Neural cell (in vitro differentiated cells): Measurements from ENCODE around the gene ST6GALNAC1. TPM values are rescaled to one million over a fixed set of nuclear protein-coding genes. Genes with fewer than 3 reads are reported as not detected.

ENCODE experiments used
- H2AFZ ChIP-seq: fragments of 200-600, 300-800 bp; sonication (generic), shearing (Covaris generic); 2 replicates; pipeline ENCODE4 v1.6.0; 2014; ENCODE audit warnings: low read depth, mild to moderate bottlenecking, antibody characterized with exemption, low read length, moderate library complexity
- H3F3A ChIP-seq: fragments of 200-600 bp; shearing (Covaris generic); 2 replicates; pipeline ENCODE4 v1.6.1; 2016; ENCODE audit warnings: mild to moderate bottlenecking, moderate library complexity, mixed read lengths, antibody characterized with exemption, low read length; ENCODE audit not compliant: insufficient read depth, poor library complexity, severe bottlenecking
- H3K27ac ChIP-seq: fragments of 200-600, 300-800 bp; sonication (generic), shearing (Covaris generic); 2 replicates; pipeline ENCODE4 v1.5.1; 2014; ENCODE audit warnings: mild to moderate bottlenecking, low read length, moderate library complexity
- H3K27me3 ChIP-seq: fragments of 300-800, 200-600 bp; sonication (generic), shearing (Covaris generic); 2 replicates; pipeline ENCODE4 v1.6.0; 2014; ENCODE audit warnings: mild to moderate bottlenecking, low read depth, low read length, moderate library complexity; ENCODE audit not compliant: insufficient read depth
- H3K36me3 ChIP-seq: fragments of 300-800, 200-600 bp; sonication (generic), shearing (Covaris generic); 2 replicates; pipeline ENCODE4 v1.5.1; 2014; ENCODE audit warnings: mild to moderate bottlenecking, antibody characterized with exemption, low read length, moderate library complexity; ENCODE audit not compliant: insufficient read depth
- H3K4me2 ChIP-seq: fragments of 300-800, 200-600 bp; sonication (generic), shearing (Covaris generic); 2 replicates; pipeline ENCODE4 v1.6.0; 2014; ENCODE audit warnings: mild to moderate bottlenecking, low read length
- H3K4me3 ChIP-seq: fragments of 300-800, 200-600 bp; sonication (generic), shearing (Covaris generic); 2 replicates; pipeline ENCODE4 v1.5.1; 2014; ENCODE audit warnings: mild to moderate bottlenecking, low read length, moderate library complexity
- H3K79me2 ChIP-seq: fragments of 200-600 bp; shearing (Covaris generic); replicated peaks from 2 replicates; pipeline ENCODE4 v1.6.0; 2014; ENCODE audit warnings: mild to moderate bottlenecking, low read length, moderate library complexity; ENCODE audit not compliant: insufficient read depth
- H3K9ac ChIP-seq: fragments of 300-800, 200-600 bp; sonication (generic), shearing (Covaris generic); 2 replicates; pipeline ENCODE4 v1.6.1; 2016; ENCODE audit warnings: mild to moderate bottlenecking, low read length, mixed read lengths
- H3K9me2 ChIP-seq: fragments of 200-600 bp; shearing (Covaris generic); 2 replicates; pipeline ENCODE4 v1.6.1; 2016; ENCODE audit warnings: mild to moderate bottlenecking, low read length, mixed read lengths; ENCODE audit not compliant: insufficient read depth
- H3K9me3 ChIP-seq: fragments of 200-600, 300-800 bp; sonication (generic), shearing (Covaris generic); 2 replicates; pipeline ENCODE4 v1.6.1; 2016; ENCODE audit warnings: mild to moderate bottlenecking, mixed run types, low read length, moderate library complexity, mixed read lengths
- H4K20me1 ChIP-seq: fragments of 200-600 bp; shearing (Covaris generic); 2 replicates; pipeline ENCODE4 v1.6.1; 2016; ENCODE audit warnings: mild to moderate bottlenecking, mixed run types; ENCODE audit not compliant: insufficient read depth
- CTCF ChIP-seq: fragments of 450-650 bp; IDR thresholded peaks from 2 replicates; pipeline ENCODE4 v1.5.1; 2014; ENCODE audit warnings: antibody characterized with exemption, mild to moderate bottlenecking, moderate library complexity; ENCODE audit not compliant: poor library complexity, severe bottlenecking
- EP300 ChIP-seq: fragments of 450-650 bp; conservative IDR thresholded peaks from 2 replicates; pipeline ENCODE4 v1.6.1; 2014; ENCODE audit warnings: antibody characterized with exemption, mild to moderate bottlenecking, moderate library complexity; ENCODE audit not compliant: poor library complexity, severe bottlenecking
- EZH2 ChIP-seq: fragments of 200-600, 300-800 bp; shearing (Covaris generic), sonication (generic); IDR thresholded peaks from 2 replicates; pipeline ENCODE4 v1.6.1; 2014; ENCODE audit warnings: antibody characterized with exemption, low read length, borderline replicate concordance, mild to moderate bottlenecking; ENCODE audit not compliant: insufficient read depth, poor library complexity, severe bottlenecking
- MXI1 ChIP-seq: fragments of 450-650 bp; conservative IDR thresholded peaks from 2 replicates; pipeline ENCODE4 v1.6.1; 2014; ENCODE audit warnings: antibody characterized with exemption, mild to moderate bottlenecking; ENCODE audit not compliant: poor library complexity, severe bottlenecking
- POLR2AphosphoS5 ChIP-seq: IDR thresholded peaks from 2 replicates; pipeline ENCODE4 v1.6.1; 2012
- RAD21 ChIP-seq: fragments of 450-650 bp; conservative IDR thresholded peaks from 2 replicates; pipeline ENCODE4 v1.6.1; 2014; ENCODE audit warnings: antibody characterized with exemption, mild to moderate bottlenecking, moderate library complexity
- REST ChIP-seq: IDR thresholded peaks from 2 replicates; pipeline ENCODE4 v1.6.1; 2012; ENCODE audit warnings: borderline replicate concordance
- SMC3 ChIP-seq: fragments of 450-650 bp; conservative IDR thresholded peaks from 2 replicates; pipeline ENCODE4 v1.6.1; 2014; ENCODE audit warnings: antibody characterized with exemption, mild to moderate bottlenecking, moderate library complexity; ENCODE audit not compliant: poor library complexity
- TAF1 ChIP-seq: IDR thresholded peaks from 2 replicates; pipeline ENCODE4 v1.6.1; 2012; ENCODE audit warnings: low read depth
- polyA plus RNA-seq: library from polyadenylated mRNA; depleted of rRNA; stranded (reverse); fragments of >200 nt; gene quantifications from 2 replicates; pipeline ENCODE4 v1.2.3, GENCODE V29; 2014

Gene ST6GALNAC1
- polyA plus RNA-seq, 1 donor from 2014 or later: not detected

DNA sequence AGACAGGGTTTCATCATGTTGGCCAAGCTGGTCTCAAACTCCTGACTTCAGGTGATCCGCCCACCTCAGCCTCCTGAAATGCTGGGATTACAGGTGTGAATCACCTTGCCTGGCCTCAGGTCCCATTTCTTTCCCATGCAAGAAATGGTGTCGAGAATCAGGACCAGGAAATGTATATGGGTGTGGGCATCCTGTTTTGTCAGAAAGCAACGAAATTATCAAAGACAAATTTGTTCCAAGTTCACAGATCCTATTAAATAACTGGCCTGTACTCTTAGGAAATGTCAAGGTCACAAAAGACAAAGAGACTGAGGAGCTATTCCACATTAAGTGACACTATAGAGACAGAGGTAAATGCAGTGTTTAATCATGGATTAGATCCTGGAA, 17.1 kb upstream of the ST6GALNAC1 start:
- Histone ChIP-seq H3K79me2 (no peaks in the 10 kb centered on the region), H2AFZ (no peak overlapping the region), H3F3A (no peaks in the 10 kb centered on the region), H3K4me3 (no peak overlapping the region), H3K9me3 (no peaks in the 10 kb centered on the region), H3K27me3 (no peaks in the 10 kb centered on the region), H3K9me2 (no peaks in the 10 kb centered on the region), H3K9ac (no peak overlapping the region), H4K20me1 (no peaks in the 10 kb centered on the region), H3K36me3 (no peaks in the 10 kb centered on the region), H3K4me2 (no peak overlapping the region), H3K27ac (no peak overlapping the region)
- TF ChIP-seq POLR2AphosphoS5: no peak

DNA sequence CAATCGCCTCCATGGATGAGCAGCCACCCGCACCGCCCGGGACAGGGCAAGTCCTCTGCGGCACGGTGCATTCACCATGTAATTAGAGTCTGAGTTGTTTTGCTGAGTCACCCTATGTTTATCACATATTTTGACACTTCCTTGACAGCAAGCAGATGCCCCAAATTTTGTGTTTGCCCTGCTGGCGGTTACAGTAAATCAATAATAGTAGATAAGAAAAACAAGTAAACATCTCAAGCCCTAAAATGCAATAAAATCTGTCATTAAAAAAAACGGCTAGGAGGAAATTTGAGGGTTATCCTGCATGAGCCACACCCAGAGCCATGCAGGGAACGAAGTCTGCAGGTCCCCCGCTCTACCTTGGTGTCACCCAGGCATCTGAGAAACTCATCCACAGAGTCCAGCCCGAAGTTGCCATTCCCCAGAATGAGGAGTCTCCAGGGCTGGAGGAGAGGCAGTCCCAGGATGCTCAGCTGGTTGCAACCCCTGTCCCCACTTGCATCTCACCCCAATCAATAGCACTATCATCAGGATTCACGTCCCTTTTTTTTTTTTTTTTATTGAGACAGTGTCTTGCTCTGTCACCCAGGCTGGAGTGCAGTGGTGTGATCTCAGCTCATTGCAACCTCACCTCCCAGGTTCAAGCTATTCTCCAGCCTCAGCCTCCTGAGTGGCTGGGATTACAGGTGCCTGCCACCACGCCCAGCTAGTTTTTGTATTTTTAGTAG, 16.5 kb upstream of the ST6GALNAC1 start:
- TF ChIP-seq EP300 (no peak), EZH2 (no peak), MXI1 (no peak), POLR2AphosphoS5 (no peak), TAF1 (no peak), RAD21 (no peak), REST (no peak), SMC3 (no peak), CTCF (no peak)
- no peak overlapping the region for H2AFZ ChIP-seq

More for the DNA sequence above, 16.5 kb upstream of the ST6GALNAC1 start:
- Histone ChIP-seq H4K20me1 (no peaks in the 10 kb centered on the region), H3K79me2 (no peaks in the 10 kb centered on the region), H3K27ac (no peak overlapping the region), H3K9ac (no peak overlapping the region), H3K4me3 (no peak overlapping the region), H3K4me2 (no peak overlapping the region), H3K27me3 (no peaks in the 10 kb centered on the region), H3K9me3 (no peaks in the 10 kb centered on the region), H3K36me3 (no peaks in the 10 kb centered on the region), H3K9me2 (no peaks in the 10 kb centered on the region), H3F3A (no peaks in the 10 kb centered on the region)
